ENCODE data around the gene DAP3. TPM values are rescaled to one million over a fixed set of nuclear protein-coding genes. Genes with fewer than 3 reads are reported as not detected.

The DAP3 gene
- total RNA-seq, 1 experiment from 2014 or later: 226 TPM

DNA sequence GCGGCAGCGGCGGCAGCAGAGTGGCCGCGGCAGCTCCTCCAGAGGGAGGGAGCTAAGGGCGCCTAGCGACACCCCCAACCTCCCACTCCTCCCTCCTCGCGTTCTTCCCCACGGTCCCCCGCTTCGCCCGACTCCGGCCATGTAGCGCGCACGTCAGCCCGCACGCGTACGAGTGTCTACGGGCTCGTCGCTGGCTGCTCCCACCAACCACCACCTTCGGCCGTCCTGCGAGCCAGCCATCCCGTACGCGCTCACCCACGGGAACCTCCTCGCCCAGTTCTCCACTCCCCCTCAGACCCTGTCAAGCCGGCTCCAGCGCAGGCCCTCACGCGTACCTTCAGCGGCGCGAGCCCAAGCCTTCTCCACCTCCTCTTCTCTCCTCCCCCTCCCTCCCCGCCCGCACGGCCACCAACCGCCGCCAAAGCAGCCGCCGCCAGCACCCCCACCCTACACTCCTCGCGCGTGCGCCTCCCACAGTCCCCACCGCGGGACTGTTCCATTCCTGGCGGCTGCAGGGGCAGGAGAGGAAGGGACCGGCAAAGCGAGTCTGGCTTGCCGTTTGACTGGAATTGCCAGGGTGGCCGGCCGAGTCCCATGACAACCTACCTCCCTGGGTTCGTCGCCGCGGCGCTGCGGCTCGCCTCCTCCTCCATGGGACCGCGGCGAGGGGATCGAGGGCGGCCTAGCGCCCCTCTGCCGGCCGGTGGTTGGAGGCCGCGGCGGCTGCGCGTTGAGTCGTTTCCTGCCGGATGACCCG lies 389 bp upstream of the DAP3 start, which contains the start of gene YY1AP1:
TSS of gene YY1AP1 (minus strand) at position 451 of the 757 bp plus-strand sequence. CDS start 8,338 bp downstream, outside the sequence.
- Mint-ChIP-seq H3K4me1 (ENCODE audit: insufficient read depth, unreplicated experiment) (peaks cover 47% of the 10 kb centered on the region), H3K27ac (ENCODE audit: low read depth, unreplicated experiment) (peak within 1 kb of the TSS; percentile 98), H3K27me3 (ENCODE audit: insufficient read depth, unreplicated experiment) (no peaks in the 10 kb centered on the region), H3K36me3 (ENCODE audit: insufficient read depth, unreplicated experiment) (peaks cover 60% of the 10 kb centered on the region), H3K4me3 (ENCODE audit: unreplicated experiment) (peak within 1 kb of the TSS; percentile 98), H3K9me3 (ENCODE audit: unreplicated experiment) (no peaks in the 10 kb centered on the region)
- intact Hi-C loops (cut with micrococcal nuclease): no loop called here
- CTCF ChIA-PET: no interaction called here
- peak; percentile 95 for DNase-seq (ENCODE audit: unreplicated experiment)
- no TSS peak for BruUV-seq (replicated peaks)
- POLR2A ChIA-PET: interaction anchor here (0.6 to 1.0 kb wide), 6 partner anchors 9 to 494 kb away, joined by 3 to 8 read pairs (median 3); partner anchors contain the start of gene CLK2
- TF ChIP-seq, protein P1, sequence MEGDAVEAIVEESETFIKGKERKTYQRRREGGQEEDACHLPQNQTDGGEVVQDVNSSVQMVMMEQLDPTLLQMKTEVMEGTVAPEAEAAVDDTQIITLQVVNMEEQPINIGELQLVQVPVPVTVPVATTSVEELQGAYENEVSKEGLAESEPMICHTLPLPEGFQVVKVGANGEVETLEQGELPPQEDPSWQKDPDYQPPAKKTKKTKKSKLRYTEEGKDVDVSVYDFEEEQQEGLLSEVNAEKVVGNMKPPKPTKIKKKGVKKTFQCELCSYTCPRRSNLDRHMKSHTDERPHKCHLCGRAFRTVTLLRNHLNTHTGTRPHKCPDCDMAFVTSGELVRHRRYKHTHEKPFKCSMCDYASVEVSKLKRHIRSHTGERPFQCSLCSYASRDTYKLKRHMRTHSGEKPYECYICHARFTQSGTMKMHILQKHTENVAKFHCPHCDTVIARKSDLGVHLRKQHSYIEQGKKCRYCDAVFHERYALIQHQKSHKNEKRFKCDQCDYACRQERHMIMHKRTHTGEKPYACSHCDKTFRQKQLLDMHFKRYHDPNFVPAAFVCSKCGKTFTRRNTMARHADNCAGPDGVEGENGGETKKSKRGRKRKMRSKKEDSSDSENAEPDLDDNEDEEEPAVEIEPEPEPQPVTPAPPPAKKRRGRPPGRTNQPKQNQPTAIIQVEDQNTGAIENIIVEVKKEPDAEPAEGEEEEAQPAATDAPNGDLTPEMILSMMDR (IDR thresholded peaks at IDR 0.05; ENCODE audit: unreplicated experiment): no peak

DNA sequence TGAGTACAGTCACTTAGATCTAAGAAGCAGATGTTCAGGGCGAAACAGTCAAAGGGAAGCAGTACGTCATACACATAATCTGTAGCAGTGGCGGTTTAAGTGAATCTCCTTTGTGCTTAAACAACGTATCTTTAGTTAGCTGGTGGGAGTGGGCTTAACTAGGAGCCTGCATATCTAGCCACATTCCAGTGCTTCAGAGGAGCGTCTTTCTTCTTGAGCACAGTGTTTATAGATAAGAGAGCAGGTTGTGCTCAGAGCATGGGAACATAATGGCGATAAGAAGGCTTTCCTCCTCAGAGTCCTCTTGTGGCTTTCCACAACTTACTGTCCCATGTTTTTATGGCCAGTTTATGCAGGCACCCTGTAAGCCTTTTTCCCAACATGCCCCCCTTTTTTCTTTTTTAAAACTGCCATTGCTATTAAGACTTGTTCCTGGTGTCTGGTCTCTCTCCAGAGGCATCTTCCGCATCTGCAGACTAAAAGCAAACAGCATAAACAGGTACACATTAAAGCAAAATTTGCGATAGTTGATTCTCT lies 3.2 kb downstream of the DAP3 start:
- DNase-seq (ENCODE audit: unreplicated experiment): no peak
- POLR2A ChIA-PET: no interaction called here
- Mint-ChIP-seq H3K9me3 (ENCODE audit: unreplicated experiment) (no peaks in the 10 kb centered on the region), H3K27ac (ENCODE audit: low read depth, unreplicated experiment) (no peak overlapping the region), H3K4me3 (ENCODE audit: unreplicated experiment) (no peak overlapping the region), H3K27me3 (ENCODE audit: insufficient read depth, unreplicated experiment) (no peaks in the 10 kb centered on the region), H3K4me1 (ENCODE audit: insufficient read depth, unreplicated experiment) (peaks cover 46% of the 10 kb centered on the region), H3K36me3 (ENCODE audit: insufficient read depth, unreplicated experiment) (peaks cover 43% of the 10 kb centered on the region)
- TF ChIP-seq, protein P1 (IDR thresholded peaks at IDR 0.05; ENCODE audit: unreplicated experiment): no peak
- intact Hi-C loops (cut with micrococcal nuclease): no loop called here
- no TSS peak for BruUV-seq (replicated peaks)
- CTCF ChIA-PET: no interaction called here

DNA sequence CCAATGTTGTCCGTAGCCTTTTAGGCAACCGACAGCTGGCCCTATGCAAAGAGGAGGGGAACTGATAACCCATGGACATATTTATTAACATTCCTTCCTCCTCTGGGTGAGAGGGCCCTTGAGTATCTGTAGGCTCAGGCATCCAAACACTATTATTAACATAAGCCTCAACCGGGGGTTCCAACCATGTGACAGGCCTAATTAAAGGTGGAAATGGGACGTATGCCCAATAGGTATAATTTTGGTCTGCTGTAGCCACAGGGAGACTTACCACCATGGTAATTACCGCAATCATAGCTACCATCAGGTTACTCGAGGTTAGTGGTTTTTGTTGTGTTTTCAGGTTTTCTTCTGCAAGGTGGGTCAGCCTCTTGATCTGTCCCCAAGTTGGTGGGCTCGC lies 5.3 kb downstream of the DAP3 start:
- TF ChIP-seq, protein P1 (IDR thresholded peaks at IDR 0.05; ENCODE audit: unreplicated experiment): no peak
- intact Hi-C loops (cut with micrococcal nuclease): no loop called here
- no peak for DNase-seq (ENCODE audit: unreplicated experiment)
- Mint-ChIP-seq H3K27ac (ENCODE audit: low read depth, unreplicated experiment) (peak overlapping the region; percentile 61), H3K4me3 (ENCODE audit: unreplicated experiment) (no peak overlapping the region), H3K27me3 (ENCODE audit: insufficient read depth, unreplicated experiment) (no peaks in the 10 kb centered on the region), H3K36me3 (ENCODE audit: insufficient read depth, unreplicated experiment) (peaks cover 39% of the 10 kb centered on the region), H3K4me1 (ENCODE audit: insufficient read depth, unreplicated experiment) (peaks cover 62% of the 10 kb centered on the region), H3K9me3 (ENCODE audit: unreplicated experiment) (no peaks in the 10 kb centered on the region)
- POLR2A ChIA-PET: interaction anchor here (0.5 to 2.4 kb wide), 9 partner anchors 9 to 219 kb away, joined by 3 to 7 read pairs (median 3); no protein-coding TSS in a partner anchor
- no TSS peak for BruUV-seq (replicated peaks)
- CTCF ChIA-PET: interaction anchor here (1.4 kb wide), 1 partner anchor 11 kb away, joined by 4 read pairs; no protein-coding TSS in a partner anchor

DNA sequence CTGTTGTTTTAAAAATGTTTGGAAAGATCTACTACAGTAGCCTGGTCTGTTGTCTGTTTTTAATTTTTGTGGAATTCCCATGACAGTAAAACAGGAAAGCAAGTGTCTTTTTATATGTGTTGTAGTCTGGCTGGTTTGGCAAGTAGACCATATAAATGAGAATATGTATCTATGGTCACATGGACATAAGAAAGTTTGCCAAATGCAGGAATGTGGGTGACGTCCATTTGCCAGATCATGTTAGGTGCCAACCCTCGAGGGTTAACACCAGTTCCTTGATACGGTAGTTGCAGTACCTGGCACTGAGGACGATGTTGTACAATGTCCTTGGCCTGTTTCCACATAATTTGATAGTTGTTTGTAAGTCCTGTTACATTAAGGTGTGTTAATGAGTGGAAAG lies 6.2 kb downstream of the DAP3 start:
- H3K36me3 Mint-ChIP-seq (ENCODE audit: insufficient read depth, unreplicated experiment): peaks cover 43% of the 10 kb centered on the region
- no peaks in the 10 kb centered on the region for H3K27me3 Mint-ChIP-seq (ENCODE audit: insufficient read depth, unreplicated experiment)
- ChIA-PET POLR2A (interaction anchor here (0.7 to 2.4 kb wide), 7 partner anchors 11 to 453 kb away, joined by 3 to 7 read pairs (median 4); no protein-coding TSS in a partner anchor), CTCF (interaction anchor here (0.6 to 0.9 kb wide), 2 partner anchors 23 to 985 kb away, joined by 4 to 5 read pairs; no protein-coding TSS in a partner anchor)
- H3K4me3 Mint-ChIP-seq (ENCODE audit: unreplicated experiment): peak overlapping the region; percentile 58
- intact Hi-C loops (cut with micrococcal nuclease): no loop called here
- H3K27ac Mint-ChIP-seq (ENCODE audit: low read depth, unreplicated experiment): peak overlapping the region; percentile 61
- peak; percentile 66 for DNase-seq (ENCODE audit: unreplicated experiment)
- TF ChIP-seq, protein P1 (IDR thresholded peaks at IDR 0.05; ENCODE audit: unreplicated experiment): no peak
- H3K4me1 Mint-ChIP-seq (ENCODE audit: insufficient read depth, unreplicated experiment): peaks cover 58% of the 10 kb centered on the region
- H3K9me3 Mint-ChIP-seq (ENCODE audit: unreplicated experiment): no peaks in the 10 kb centered on the region
- BruUV-seq (replicated peaks): no TSS peak

All from MCF 10A (cell line).